Upper lobe of left lung (tissue), 6 donors: ENCODE measurements around the gene DLL1. TPM values are rescaled to one million over a fixed set of nuclear protein-coding genes. Genes with fewer than 3 reads are reported as not detected.
"Not testable (repeated sequence)": the region's sequence is repeated elsewhere in the genome, so short reads cannot be mapped to it uniquely, and the experiment has no call there.

Experiments used
- ATAC-seq, 2 donors: fragments of 200-7000 bp; cut with Tn5 transposase; one replicate each; pipeline ENCODE4 v1.9.1; 2022; ENCODE audit warnings: mild to moderate bottlenecking in 2 of 2, moderate library complexity in 2 of 2; ENCODE audit not compliant: low FRiP score in 2 of 2
- DNase-seq, 2 donors: peaks; one replicate each; pipeline ENCODE4 v3.0.0-alpha.2; 2019 to 2020
- H3K27ac ChIP-seq, 4 donors: fragments of 200-600 bp; sonication (generic); one replicate each; pipeline ENCODE4 v1.5.1; 2016 to 2019
- H3K27me3 ChIP-seq, 4 donors: fragments of 200-600 bp; sonication (generic); one replicate each; pipeline ENCODE4 v1.5.1; 2017 to 2019
- H3K36me3 ChIP-seq, 4 donors: fragments of 200-600 bp; sonication (generic); one replicate each; pipeline ENCODE4 v1.5.1; 2016 to 2019
- H3K4me1 ChIP-seq, 4 donors: fragments of 200-600 bp; sonication (generic); one replicate each; pipeline ENCODE4 v1.5.1; 2018 to 2019
- H3K4me3 ChIP-seq, 4 donors: fragments of 200-600 bp; sonication (generic); one replicate each; pipeline ENCODE4 v1.5.1; 2017 to 2019; ENCODE audit warnings: mild to moderate bottlenecking in 2 of 4, moderate library complexity in 1 of 4
- H3K9me3 ChIP-seq, 4 donors: fragments of 200-600 bp; sonication (generic); one replicate each; pipeline ENCODE4 v1.5.1; 2018 to 2019
- CTCF ChIP-seq, 6 experiments: fragments of 450-650 bp in 4 of 6; fragments of 200-600 bp in 2 of 6; sonication (generic) in 2 of 6; IDR thresholded peaks; one replicate each; pipeline ENCODE4 v1.5.1; 2016 to 2019; ENCODE audit warnings: antibody characterized with exemption in 6 of 6
- EP300 ChIP-seq, 4 donors: sonication (generic); formaldehyde crosslinking; IDR thresholded peaks; one replicate each; pipeline ENCODE4 v1.5.1; 2017; ENCODE audit warnings: antibody characterized with exemption in 4 of 4, control low read depth in 2 of 4
- POLR2A ChIP-seq, 4 donors: fragments of 450-650 bp; IDR thresholded peaks; one replicate each; pipeline ENCODE4 v1.5.1; 2016 to 2017; ENCODE audit warnings: antibody characterized with exemption in 4 of 4, mild to moderate bottlenecking in 2 of 4
- POLR2AphosphoS5 ChIP-seq, 2 donors: sonication (generic); formaldehyde crosslinking; IDR thresholded peaks; one replicate each; pipeline ENCODE4 v1.5.1; 2017; ENCODE audit warnings: antibody characterized with exemption in 2 of 2
- WGBS, 2 donors: methylation state at CpG; one replicate each; pipeline ENCODE4 v1.1.5; 2017 to 2018; 5-methylcytosine and 5-hydroxymethylcytosine counted together
- total RNA-seq, 6 donors: library from RNA; depleted of rRNA in 4 of 6; stranded (reverse); fragments of >200 nt in 4 of 6; gene quantifications; one replicate each; pipeline versions ENCODE4 v1.1.0 to v1.2.1, GENCODE V29; 2016 to 2021
- donor health status: DM: no; HTN: no; CAD: no; lungs with moderate emphysema.
- donor health status: DM: no; HTN: yes; CAD: no; lungs with severe emphysema.

The DLL1 gene
- total RNA-seq, 6 donors from 2014 or later = 3.8 to 20.1 (median 10.2) TPM

GRCh38 chr6:170265655-170266054 is 25.2 kb downstream of the DLL1 start:
- Histone ChIP-seq H3K4me1 (peaks cover 9 to 19% (median 11%) of the 10 kb centered on the region in 4 donors), H3K27ac (peak overlapping the region in 2 of 4 donors; percentile 24 to 65), H3K36me3 (no peaks in the 10 kb centered on the region), H3K4me3 (no peak overlapping the region), H3K27me3 (no peaks in the 10 kb centered on the region), H3K9me3 (no peaks in the 10 kb centered on the region)
- ATAC-seq = peak; percentile 43 to 46
- TF ChIP-seq POLR2AphosphoS5 (IDR thresholded peaks at IDR 0.05) = peak in 1 of 2 donors; percentile 27
- TF ChIP-seq CTCF (IDR thresholded peaks at IDR 0.05) = no peak
- no peak for TF ChIP-seq POLR2A (IDR thresholded peaks at IDR 0.05)
- no peak for TF ChIP-seq EP300 (IDR thresholded peaks at IDR 0.05)
- 51 to 53% methylated on average over 22 of the region's 22 CpGs for WGBS, 2 donors
- peak; percentile 56 to 89 for DNase-seq

GRCh38 chr6:170264644-170265043 is 26.2 kb downstream of the DLL1 start:
- H3K4me3 ChIP-seq, H3K27me3 ChIP-seq, DNase-seq, H3K27ac ChIP-seq, H3K36me3 ChIP-seq, H3K9me3 ChIP-seq, ATAC-seq: not testable (repeated sequence)
- H3K4me1 ChIP-seq = peaks cover 9 to 17% (median 11%) of the 10 kb centered on the region in 4 donors
- 79 to 90% methylated on average over 5 to 7 of the region's 12 CpGs for WGBS, 2 donors

- WGBS, 2 donors = 83 to 89% methylated on average over 1 to 7 of the region's 7 CpGs
- Histone ChIP-seq H3K27me3 (no peaks in the 10 kb centered on the region), H3K9me3 (no peaks in the 10 kb centered on the region), H3K4me3 (no peak overlapping the region), H3K36me3 (no peaks in the 10 kb centered on the region), H3K27ac (no peak overlapping the region), H3K4me1 (peaks cover 7 to 14% (median 11%) of the 10 kb centered on the region in 4 donors)
- DNase-seq (no peak), ATAC-seq (no peak)
- TF ChIP-seq POLR2AphosphoS5 (IDR thresholded peaks at IDR 0.05) = no peak
- no peak for TF ChIP-seq POLR2A (IDR thresholded peaks at IDR 0.05)
- TF ChIP-seq CTCF (IDR thresholded peaks at IDR 0.05) = no peak
- TF ChIP-seq EP300 (IDR thresholded peaks at IDR 0.05) = no peak
Measured at GRCh38 chr6:170264086-170264485, 26.8 kb downstream of the DLL1 start.

GRCh38 chr6:170263410-170263809 is 27.5 kb downstream of the DLL1 start:
- no peaks in the 10 kb centered on the region for H3K9me3 ChIP-seq
- no peak for TF ChIP-seq POLR2A (IDR thresholded peaks at IDR 0.05)
- TF ChIP-seq CTCF (IDR thresholded peaks at IDR 0.05) = no peak
- TF ChIP-seq POLR2AphosphoS5 (IDR thresholded peaks at IDR 0.05) = no peak
- no peak for TF ChIP-seq EP300 (IDR thresholded peaks at IDR 0.05)
- no peaks in the 10 kb centered on the region for H3K27me3 ChIP-seq
- 90 to 91% methylated on average over 8 of the region's 8 CpGs for WGBS, 2 donors
- no peak for DNase-seq
- H3K4me1 ChIP-seq = peaks cover 7 to 14% (median 11%) of the 10 kb centered on the region in 4 donors
- H3K4me3 ChIP-seq = no peak overlapping the region
- H3K27ac ChIP-seq = no peak overlapping the region
- no peaks in the 10 kb centered on the region for H3K36me3 ChIP-seq
- no peak for ATAC-seq

GRCh38 chr6:170262489-170263088 is 28.3 kb downstream of the DLL1 start:
- Histone ChIP-seq H3K36me3 (no peaks in the 10 kb centered on the region), H3K9me3 (no peaks in the 10 kb centered on the region), H3K4me1 (peaks cover 7 to 14% (median 11%) of the 10 kb centered on the region in 4 donors), H3K4me3 (no peak overlapping the region), H3K27ac (no peak overlapping the region), H3K27me3 (no peaks in the 10 kb centered on the region)
- ATAC-seq (no peak), DNase-seq (no peak)
- no peak for TF ChIP-seq POLR2AphosphoS5 (IDR thresholded peaks at IDR 0.05)
- no peak for TF ChIP-seq EP300 (IDR thresholded peaks at IDR 0.05)
- TF ChIP-seq CTCF (IDR thresholded peaks at IDR 0.05) = no peak
- no peak for TF ChIP-seq POLR2A (IDR thresholded peaks at IDR 0.05)
- WGBS, 2 donors = 69 to 76% methylated on average over 21 to 22 of the region's 22 CpGs
